ENCODE data around the gene IL10RB.

Gene IL10RB

DNA sequence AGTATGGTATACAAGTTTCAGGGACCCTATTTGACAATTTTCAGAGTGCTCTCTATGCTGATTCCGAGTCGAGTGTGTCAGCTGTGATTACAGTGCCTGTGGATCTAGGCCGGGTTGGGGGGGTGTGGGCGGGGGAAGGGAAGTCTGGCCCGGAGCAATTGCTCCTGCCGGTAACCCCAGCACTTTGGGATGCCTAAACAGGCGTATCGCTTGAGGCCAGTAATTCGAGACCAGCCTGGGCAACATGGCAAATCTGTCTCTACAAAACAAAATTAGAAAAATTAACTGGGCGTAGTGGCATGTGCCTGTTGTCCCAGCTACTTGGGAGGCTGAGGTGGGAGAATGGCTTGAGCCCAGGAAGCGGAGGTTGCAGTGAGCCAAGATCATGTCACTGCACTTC is 1.6 kb upstream of the IL10RB start:
- DNase-seq (ENCODE audit: low spot score), result no peak
- TF ChIP-seq, protein P1, sequence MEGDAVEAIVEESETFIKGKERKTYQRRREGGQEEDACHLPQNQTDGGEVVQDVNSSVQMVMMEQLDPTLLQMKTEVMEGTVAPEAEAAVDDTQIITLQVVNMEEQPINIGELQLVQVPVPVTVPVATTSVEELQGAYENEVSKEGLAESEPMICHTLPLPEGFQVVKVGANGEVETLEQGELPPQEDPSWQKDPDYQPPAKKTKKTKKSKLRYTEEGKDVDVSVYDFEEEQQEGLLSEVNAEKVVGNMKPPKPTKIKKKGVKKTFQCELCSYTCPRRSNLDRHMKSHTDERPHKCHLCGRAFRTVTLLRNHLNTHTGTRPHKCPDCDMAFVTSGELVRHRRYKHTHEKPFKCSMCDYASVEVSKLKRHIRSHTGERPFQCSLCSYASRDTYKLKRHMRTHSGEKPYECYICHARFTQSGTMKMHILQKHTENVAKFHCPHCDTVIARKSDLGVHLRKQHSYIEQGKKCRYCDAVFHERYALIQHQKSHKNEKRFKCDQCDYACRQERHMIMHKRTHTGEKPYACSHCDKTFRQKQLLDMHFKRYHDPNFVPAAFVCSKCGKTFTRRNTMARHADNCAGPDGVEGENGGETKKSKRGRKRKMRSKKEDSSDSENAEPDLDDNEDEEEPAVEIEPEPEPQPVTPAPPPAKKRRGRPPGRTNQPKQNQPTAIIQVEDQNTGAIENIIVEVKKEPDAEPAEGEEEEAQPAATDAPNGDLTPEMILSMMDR (IDR thresholded peaks at IDR 0.05; ENCODE audit: extremely low read depth, insufficient read depth, missing control alignments), result no peak
- in situ Hi-C loops (cut with MboI; ENCODE audit: low pct_unique_long_range_greater_than_20kb, low sequenced_read_pairs, unreplicated experiment), result no loop called here

DNA sequence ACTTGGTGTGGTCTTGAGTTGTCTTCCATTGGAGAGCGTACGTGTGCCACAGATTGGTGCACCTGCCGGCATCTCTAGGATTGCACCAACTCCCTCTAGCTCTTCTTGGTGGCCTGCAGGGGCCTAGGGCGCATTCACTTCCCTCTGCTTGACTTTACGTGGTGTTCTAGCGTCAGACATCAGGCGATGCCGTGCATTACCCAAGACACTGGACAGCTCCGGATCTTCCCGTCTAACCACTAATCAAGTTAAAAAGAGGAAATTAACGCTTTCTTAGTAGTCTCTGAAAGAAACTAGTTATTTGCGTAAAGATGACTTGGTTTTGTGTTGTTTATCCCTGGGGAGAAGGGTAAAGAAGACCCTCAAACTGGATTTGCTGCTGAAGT is 510 bp upstream of the IL10RB start:
- TF ChIP-seq, protein P1 (IDR thresholded peaks at IDR 0.05; ENCODE audit: extremely low read depth, insufficient read depth, missing control alignments), result no peak
- peak; percentile 45 for DNase-seq (ENCODE audit: low spot score)
- in situ Hi-C loops (cut with MboI; ENCODE audit: low pct_unique_long_range_greater_than_20kb, low sequenced_read_pairs, unreplicated experiment), result no loop called here

DNA sequence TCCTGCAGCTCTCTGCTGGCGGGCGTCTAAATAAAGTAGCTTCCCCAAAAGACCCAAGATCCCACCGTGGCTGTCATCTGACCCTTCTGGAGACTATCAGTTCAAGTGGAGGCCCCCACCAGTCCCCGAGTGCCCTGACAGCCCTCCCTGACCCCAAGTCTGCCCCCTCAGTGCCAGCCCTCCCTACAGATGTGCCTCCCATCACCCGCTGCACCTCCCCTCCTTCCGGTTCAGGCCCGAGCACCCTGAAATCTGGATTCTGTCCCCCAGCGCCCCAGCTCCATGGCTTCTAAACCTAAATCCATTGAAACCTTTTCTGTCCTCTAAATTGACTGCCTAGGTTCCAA is 595 bp downstream of the IL10RB start:
- TF ChIP-seq, protein P1 (IDR thresholded peaks at IDR 0.05; ENCODE audit: extremely low read depth, insufficient read depth, missing control alignments), result no peak
- peak; percentile 53 for DNase-seq (ENCODE audit: low spot score)
- in situ Hi-C loops (cut with MboI; ENCODE audit: low pct_unique_long_range_greater_than_20kb, low sequenced_read_pairs, unreplicated experiment), result no loop called here

DNA sequence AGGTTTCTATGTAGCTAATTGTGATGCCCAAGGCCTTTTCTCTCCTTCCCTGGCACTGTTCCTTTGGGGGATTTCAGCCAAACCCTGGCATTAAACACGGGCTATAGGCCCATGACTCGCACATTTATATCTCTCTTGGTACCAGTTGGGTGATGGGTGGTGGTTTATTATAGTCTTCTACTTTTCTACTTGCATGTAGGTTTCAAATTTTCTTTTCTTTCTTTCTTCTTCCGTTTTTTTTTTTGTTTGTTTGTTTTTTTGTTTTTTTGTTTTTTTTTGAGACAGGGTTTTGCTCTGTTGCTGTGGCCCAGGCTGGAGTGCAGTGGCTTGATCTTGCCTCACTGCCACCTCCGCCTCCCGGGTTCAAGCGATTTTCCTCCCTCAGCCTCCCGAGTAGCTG is 1.1 kb downstream of the IL10RB start:
- TF ChIP-seq, protein P1 (IDR thresholded peaks at IDR 0.05; ENCODE audit: extremely low read depth, insufficient read depth, missing control alignments), result no peak
- in situ Hi-C loops (cut with MboI; ENCODE audit: low pct_unique_long_range_greater_than_20kb, low sequenced_read_pairs, unreplicated experiment), result no loop called here
- no peak for DNase-seq (ENCODE audit: low spot score)

DNA sequence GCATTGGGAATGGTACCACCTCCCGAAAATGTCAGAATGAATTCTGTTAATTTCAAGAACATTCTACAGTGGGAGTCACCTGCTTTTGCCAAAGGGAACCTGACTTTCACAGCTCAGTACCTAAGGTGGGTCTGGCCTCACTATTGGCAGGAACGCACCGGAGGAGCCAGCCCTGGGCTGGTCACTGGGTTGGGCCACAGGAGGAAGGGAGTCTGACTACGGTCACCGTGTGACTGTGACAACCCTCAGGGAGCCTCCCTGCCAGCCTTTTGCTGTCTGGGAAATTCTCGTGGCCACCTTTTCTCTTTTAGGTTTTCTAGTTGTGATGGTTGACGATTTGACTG is 2.2 kb downstream of the IL10RB start:
- in situ Hi-C loops (cut with MboI; ENCODE audit: low pct_unique_long_range_greater_than_20kb, low sequenced_read_pairs, unreplicated experiment), result no loop called here
- TF ChIP-seq, protein P1 (IDR thresholded peaks at IDR 0.05; ENCODE audit: extremely low read depth, insufficient read depth, missing control alignments), result no peak
- no peak for DNase-seq (ENCODE audit: low spot score)

DNA sequence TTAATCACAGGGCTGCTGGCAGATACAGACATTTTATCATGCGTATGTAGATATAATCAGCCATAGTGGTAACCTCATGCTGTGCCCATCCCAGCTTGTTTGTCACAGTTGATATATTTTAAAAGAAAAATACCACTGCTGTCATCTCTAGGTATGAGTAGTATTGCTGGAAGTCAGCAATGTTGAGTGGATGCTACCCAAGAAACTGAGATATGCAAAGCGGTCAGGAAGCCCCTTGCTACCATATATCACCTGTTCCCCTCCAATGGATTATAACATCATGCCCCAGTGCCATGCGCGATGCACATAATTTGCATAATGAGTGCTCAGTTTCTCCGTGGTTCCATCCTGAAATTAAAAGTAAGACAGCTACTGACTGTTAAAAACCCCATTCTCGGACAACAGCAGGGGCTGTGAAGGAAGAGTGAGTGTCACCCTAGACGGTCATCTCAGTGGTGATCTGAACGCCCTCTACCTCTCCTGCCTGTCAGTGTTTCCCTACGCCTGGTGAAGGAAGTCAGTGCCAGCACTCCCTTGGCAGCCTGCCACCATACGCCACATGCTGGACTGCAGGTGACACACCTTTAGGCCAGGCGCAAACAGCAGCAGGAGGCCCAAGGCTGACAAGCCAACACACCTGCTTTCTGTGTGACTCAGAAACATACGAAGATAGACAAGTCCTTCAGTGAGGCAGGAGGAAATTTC is 2.7 kb downstream of the IL10RB start:
- TF ChIP-seq, protein P1 (IDR thresholded peaks at IDR 0.05; ENCODE audit: extremely low read depth, insufficient read depth, missing control alignments), result peak; percentile 14
- peak; percentile 79 for DNase-seq (ENCODE audit: low spot score)
- in situ Hi-C loops (cut with MboI; ENCODE audit: low pct_unique_long_range_greater_than_20kb, low sequenced_read_pairs, unreplicated experiment), result no loop called here

DNA sequence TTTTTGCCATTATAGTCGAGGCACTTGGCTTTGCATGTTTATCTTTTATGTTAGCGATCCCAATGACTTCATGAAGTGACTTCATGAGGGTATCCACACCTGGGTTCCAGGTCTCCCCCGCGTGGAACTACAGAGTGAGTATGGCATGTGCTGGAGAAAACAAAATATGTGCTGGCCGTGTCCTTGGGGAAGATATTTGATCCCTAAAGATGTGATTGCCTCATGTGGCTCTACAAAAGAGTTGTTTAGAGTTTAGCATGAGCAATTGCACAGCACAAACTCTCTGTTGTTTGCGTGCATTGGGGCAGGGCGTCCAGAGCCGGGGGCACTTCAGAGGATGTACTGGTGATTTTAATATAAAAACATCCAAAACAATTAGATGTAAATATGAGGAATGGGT is 4.8 kb downstream of the IL10RB start:
- TF ChIP-seq, protein P1 (IDR thresholded peaks at IDR 0.05; ENCODE audit: extremely low read depth, insufficient read depth, missing control alignments), result no peak
- no peak for DNase-seq (ENCODE audit: low spot score)
- in situ Hi-C loops (cut with MboI; ENCODE audit: low pct_unique_long_range_greater_than_20kb, low sequenced_read_pairs, unreplicated experiment), result no loop called here
